Adrenal gland (tissue), 12 donors: ENCODE data around the gene RBM39. TPM values are rescaled to one million over a fixed set of nuclear protein-coding genes. Genes with fewer than 3 reads are reported as not detected.

Experiments used
- DNase-seq, 7 donors: peaks; one replicate each; pipeline ENCODE4 v3.0.0-alpha.2; 2019 to 2020
- H3K27ac ChIP-seq, 5 donors: fragments of 200-600 bp; sonication (generic) in 4 of 5; 1 replicate in 3 of 5; 2 replicates in 2 of 5; pipeline versions ENCODE4 v1.5.1 to v1.8.0; 2016 to 2020; ENCODE audit warnings: mild to moderate bottlenecking in 1 of 5
- H3K27me3 ChIP-seq: fragments of 200-600 bp; 2 replicates; pipeline ENCODE4 v1.8.0; 2021
- H3K36me3 ChIP-seq, 2 donors: fragments of 200-600 bp; replicated peaks in 1 of 2; 1 replicate in 1 of 2; 2 replicates in 1 of 2; pipeline versions ENCODE4 v1.5.1 to v1.8.0; 2018 to 2022
- H3K4me1 ChIP-seq, 2 donors: fragments of 200-600 bp; replicated peaks in 1 of 2; 1 replicate in 1 of 2; 2 replicates in 1 of 2; pipeline versions ENCODE4 v1.5.1 to v1.8.0; 2018 to 2021
- H3K4me3 ChIP-seq, 4 donors: fragments of 200-600 bp; sonication (generic) in 3 of 4; one replicate each; pipeline ENCODE4 v1.5.1; 2016 to 2018
- H3K9me3 ChIP-seq, 3 donors: fragments of 200-600 bp; sonication (generic) in 1 of 3; replicated peaks in 1 of 3; 1 replicate in 2 of 3; 2 replicates in 1 of 3; pipeline versions ENCODE4 v1.5.1 to v1.8.0; 2016 to 2021
- POLR2A ChIP-seq, 2 donors: fragments of 450-650 bp; IDR thresholded peaks; one replicate each; pipeline ENCODE4 v1.6.1; 2017; ENCODE audit warnings: antibody characterized with exemption in 2 of 2, mild to moderate bottlenecking in 2 of 2, moderate library complexity in 1 of 2
- whole genome bisulfite sequencing, 4 donors: extraction: QIAGEN DNeasy Blood & Tissue Kit in 2 of 4; methylation state at CpG; one replicate each; pipeline versions ENCODE4 v1.1.5 to v1.1.7; 2013 to 2017; 5-methylcytosine and 5-hydroxymethylcytosine counted together
- intact Hi-C, 2 donors: fragments of 100-400 bp; cut with DNase I; formaldehyde crosslinking; loops; one replicate each; pipeline versions ENCODE4 v1.14.1 to v1.15.0; 2022 to 2023
- polyA plus RNA-seq, 3 donors: library from polyadenylated mRNA; stranded (reverse); fragments of 200-250 nt in 2 of 3; fragments of 350-450 nt in 1 of 3; fragmentation: Illumina TruSeq in 1 of 3; extraction: RNeasy Lipid Tissue Mini Kit (QIAGEN cat#74804) in 1 of 3; gene quantifications; one replicate each; pipeline ENCODE4 v1.2.3, GENCODE V29; 2013 to 2014
- total RNA-seq, 9 donors: library from RNA; depleted of rRNA in 4 of 9; stranded (reverse); fragments of >200 nt in 4 of 9; fragments of 120-200 nt in 1 of 9; fragmentation: NEBNext Ultra II Directional in 1 of 9; extraction: Animal tissue kit (Norgen Biotek cat#: 25700) in 1 of 9; gene quantifications; one replicate each; pipeline versions ENCODE4 v1.1.0 to v1.2.4, GENCODE V29; 2013 to 2023
- TF ChIP-seq, protein P1 (sequence below), 6 experiments: fragments of 450-650 bp in 4 of 6; fragments of 200-600 bp in 2 of 6; sonication (generic) in 1 of 6; IDR thresholded peaks; 1 replicate in 5 of 6; 2 replicates in 1 of 6; pipeline versions ENCODE4 v1.5.1 to v1.8.0; 2016 to 2021; ENCODE audit warnings: antibody characterized with exemption in 6 of 6, mild to moderate bottlenecking in 2 of 6, moderate library complexity in 1 of 6
- donor health status: healthy with polysubstance abuse.
- donor health status: Bipolar disorder and iron deficiency.
- donor health status: DM: yes; HTN: yes; CAD: no.
- donor health status: DM: no; HTN: no; CAD: no.
- donor health status: DM: no; HTN: no; CAD: no.
- donor health status: DM: yes; HTN: yes; CAD: no.

RBM39 gene
- total and polyA plus RNA-seq, 12 donors = 111 to 714 (median 267) TPM

DNA sequence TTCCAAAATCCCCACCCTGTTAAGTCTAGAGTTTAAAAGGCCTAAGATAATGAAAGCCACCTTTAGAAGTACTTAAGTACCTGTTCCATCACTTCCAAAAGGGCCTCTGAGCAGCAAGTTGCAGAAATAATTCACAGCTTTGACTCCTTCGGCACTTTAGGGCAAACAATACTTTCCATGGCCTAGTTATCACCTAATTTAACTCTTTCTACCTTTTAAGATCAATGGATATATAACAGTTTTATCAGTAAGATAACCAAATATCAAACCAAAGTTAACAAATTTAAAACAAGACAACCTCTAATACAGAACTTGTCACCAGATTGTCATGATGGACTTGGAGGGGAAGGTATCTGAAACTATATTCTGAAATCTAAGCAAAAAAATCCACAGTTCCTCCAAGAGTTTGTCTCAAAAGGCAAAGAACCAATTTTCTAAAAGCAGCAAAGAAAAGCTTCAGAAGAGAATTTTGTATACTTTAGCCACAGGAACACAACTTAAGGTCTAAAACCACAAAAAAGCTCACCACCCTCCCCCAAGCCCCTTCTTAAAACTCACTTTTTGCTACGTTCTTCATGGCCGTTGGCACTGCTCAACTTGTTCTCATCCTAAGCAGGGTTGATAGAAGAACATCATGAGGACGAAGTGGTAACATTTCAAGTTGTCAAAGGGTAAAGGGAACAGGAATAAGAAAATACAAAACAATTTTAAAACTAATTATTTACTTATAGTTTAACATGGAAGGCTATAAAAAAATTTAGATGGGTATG lies 3.5 kb downstream of the RBM39 start:
- intact Hi-C loops = no loop called here
- H3K36me3 ChIP-seq = peaks cover 0 to 70% of the 10 kb centered on the region in 2 donors
- H3K9me3 ChIP-seq = no peaks in the 10 kb centered on the region
- TF ChIP-seq, protein P1, sequence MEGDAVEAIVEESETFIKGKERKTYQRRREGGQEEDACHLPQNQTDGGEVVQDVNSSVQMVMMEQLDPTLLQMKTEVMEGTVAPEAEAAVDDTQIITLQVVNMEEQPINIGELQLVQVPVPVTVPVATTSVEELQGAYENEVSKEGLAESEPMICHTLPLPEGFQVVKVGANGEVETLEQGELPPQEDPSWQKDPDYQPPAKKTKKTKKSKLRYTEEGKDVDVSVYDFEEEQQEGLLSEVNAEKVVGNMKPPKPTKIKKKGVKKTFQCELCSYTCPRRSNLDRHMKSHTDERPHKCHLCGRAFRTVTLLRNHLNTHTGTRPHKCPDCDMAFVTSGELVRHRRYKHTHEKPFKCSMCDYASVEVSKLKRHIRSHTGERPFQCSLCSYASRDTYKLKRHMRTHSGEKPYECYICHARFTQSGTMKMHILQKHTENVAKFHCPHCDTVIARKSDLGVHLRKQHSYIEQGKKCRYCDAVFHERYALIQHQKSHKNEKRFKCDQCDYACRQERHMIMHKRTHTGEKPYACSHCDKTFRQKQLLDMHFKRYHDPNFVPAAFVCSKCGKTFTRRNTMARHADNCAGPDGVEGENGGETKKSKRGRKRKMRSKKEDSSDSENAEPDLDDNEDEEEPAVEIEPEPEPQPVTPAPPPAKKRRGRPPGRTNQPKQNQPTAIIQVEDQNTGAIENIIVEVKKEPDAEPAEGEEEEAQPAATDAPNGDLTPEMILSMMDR (IDR thresholded peaks at IDR 0.05) = no peak
- no peak for TF ChIP-seq POLR2A (IDR thresholded peaks at IDR 0.05)
- WGBS, 4 donors = 36 to 45% (median 39%) methylated on average over 4 of the region's 4 CpGs
- no peak overlapping the region for H3K27ac ChIP-seq
- peak overlapping the region in 1 of 4 donors; percentile 79 for H3K4me3 ChIP-seq
- no peak for DNase-seq
- peaks cover 43 to 77% of the 10 kb centered on the region in 2 donors for H3K4me1 ChIP-seq
- no peaks in the 10 kb centered on the region for H3K27me3 ChIP-seq

DNA sequence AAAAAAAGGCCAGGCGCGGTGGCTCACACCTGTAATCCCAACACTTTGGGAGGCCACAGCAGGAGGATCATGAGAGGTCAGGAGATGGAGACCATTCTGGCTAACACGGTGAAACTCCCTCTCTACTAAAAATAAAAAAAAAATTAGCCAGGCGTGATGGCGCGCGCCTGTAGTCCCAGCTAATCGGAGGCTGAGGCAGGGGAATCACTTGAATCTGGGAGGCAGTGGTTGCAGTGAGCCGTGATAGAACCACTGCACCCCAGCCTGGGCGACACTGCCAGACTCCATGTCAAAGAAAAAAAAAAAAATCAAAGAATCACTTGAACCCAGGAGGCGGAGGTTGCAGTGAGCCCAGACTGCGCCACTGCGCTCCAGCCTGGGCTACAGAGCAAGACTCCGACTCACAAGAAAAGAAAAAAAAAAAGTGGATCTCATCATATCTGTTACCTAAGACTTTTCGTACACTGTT lies 4.2 kb downstream of the RBM39 start:
- 87 to 94% (median 92%) methylated on average over 15 of the region's 15 CpGs for WGBS, 4 donors
- no peak for DNase-seq
- Histone ChIP-seq H3K36me3 (peaks cover 0 to 77% of the 10 kb centered on the region in 2 donors), H3K4me1 (peaks cover 39 to 79% of the 10 kb centered on the region in 2 donors), H3K4me3 (no peak overlapping the region), H3K27me3 (no peaks in the 10 kb centered on the region), H3K27ac (no peak overlapping the region), H3K9me3 (no peaks in the 10 kb centered on the region)
- intact Hi-C loops = no loop called here
- no peak for TF ChIP-seq POLR2A (IDR thresholded peaks at IDR 0.05)
- TF ChIP-seq, protein P1 (IDR thresholded peaks at IDR 0.05) = no peak

DNA sequence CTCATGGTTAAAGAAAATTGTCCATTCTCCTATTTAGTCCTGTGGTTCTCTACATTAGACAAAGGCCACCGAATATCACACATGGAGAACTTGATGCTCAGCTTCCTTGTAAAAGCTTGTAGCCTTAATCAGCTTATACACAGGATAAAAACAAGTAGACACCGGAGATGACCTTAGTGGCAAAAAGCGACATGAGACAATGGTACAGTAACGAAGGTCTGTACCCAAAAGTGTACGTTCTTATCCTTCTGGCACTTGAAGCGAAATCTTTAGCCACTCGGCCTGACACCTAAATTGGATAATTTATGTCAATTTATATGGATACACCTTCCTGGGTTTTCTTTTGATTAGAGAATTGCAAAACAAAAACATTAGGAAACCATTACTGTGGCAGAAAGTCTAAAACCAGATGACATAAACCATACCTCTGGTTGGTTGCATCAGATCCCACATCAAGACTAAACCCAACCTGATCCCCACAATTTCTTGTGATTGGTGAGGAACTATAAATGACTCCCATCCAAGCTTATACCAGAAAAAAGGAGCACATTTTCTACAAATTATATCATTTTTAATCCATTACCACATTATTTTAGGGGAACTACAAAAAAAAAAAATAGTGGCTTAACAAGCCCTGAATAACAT lies 6.1 kb downstream of the RBM39 start:
- Histone ChIP-seq H3K4me3 (peak overlapping the region in 1 of 4 donors; percentile 17), H3K27ac (no peak overlapping the region), H3K4me1 (peaks cover 45 to 98% of the 10 kb centered on the region in 2 donors), H3K9me3 (no peaks in the 10 kb centered on the region), H3K36me3 (peaks cover 0 to 95% of the 10 kb centered on the region in 2 donors), H3K27me3 (no peaks in the 10 kb centered on the region)
- no peak for TF ChIP-seq POLR2A (IDR thresholded peaks at IDR 0.05)
- TF ChIP-seq, protein P1 (IDR thresholded peaks at IDR 0.05) = no peak
- DNase-seq = no peak
- 29 to 34% (median 31%) methylated on average over 7 of the region's 7 CpGs for WGBS, 4 donors
- intact Hi-C loops = no loop called here

DNA sequence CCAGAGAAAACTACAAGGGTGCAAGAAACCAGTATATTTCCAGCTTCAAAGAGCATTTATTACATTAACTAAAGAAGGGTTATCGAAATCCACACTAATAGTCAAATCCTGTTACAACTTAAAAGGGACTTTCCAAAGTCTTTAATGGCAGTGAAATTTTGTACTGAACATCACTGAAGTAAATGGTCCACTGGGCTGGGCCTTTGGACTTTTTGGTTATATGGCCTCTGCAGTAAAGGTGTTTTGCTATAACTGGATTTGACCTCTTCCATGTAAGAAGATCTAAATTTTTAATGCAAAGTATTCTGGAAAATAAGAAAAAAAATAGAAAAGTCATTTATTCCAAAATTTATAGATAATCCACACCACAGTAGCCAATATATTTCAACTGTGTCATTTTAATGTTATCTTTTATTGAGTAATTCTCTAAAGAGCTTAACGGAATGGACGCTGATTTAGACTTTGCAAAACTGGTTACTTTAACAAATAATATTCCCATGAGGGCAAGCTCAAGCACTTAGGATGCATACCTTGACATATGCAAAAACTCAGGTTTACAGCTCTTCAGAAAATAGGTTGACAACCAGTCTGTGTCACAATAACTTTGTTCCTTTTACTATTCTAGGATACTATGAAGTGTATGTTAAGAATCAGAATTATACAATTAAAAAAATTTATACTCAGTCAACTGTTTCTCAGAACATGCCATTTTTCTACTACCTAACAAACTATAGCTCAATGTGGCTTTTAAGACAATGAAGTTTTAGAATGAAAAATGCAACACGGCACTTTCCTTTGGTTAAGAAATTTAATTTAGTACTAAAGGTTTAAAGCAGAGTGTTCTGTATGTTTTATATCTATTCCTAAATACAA lies 7.0 kb downstream of the RBM39 start:
- intact Hi-C loops = no loop called here
- H3K36me3 ChIP-seq = peaks cover 0 to 98% of the 10 kb centered on the region in 2 donors
- H3K9me3 ChIP-seq = no peaks in the 10 kb centered on the region
- H3K27ac ChIP-seq = no peak overlapping the region
- H3K4me3 ChIP-seq = peak overlapping the region in 1 of 4 donors; percentile 17
- TF ChIP-seq POLR2A (IDR thresholded peaks at IDR 0.05) = no peak
- TF ChIP-seq, protein P1 (IDR thresholded peaks at IDR 0.05) = no peak
- 50 to 55% (median 52%) methylated on average over 4 of the region's 4 CpGs for WGBS, 4 donors
- H3K4me1 ChIP-seq = peaks cover 46 to 100% of the 10 kb centered on the region in 2 donors
- H3K27me3 ChIP-seq = no peaks in the 10 kb centered on the region
- no peak for DNase-seq
